IPS-NIHi11 (cell line): ENCODE measurements around the gene ACACA.

Source experiments
- DNase-seq: peaks from one replicate; pipeline ENCODE4 v3.0.0; 2012; ENCODE audit warnings: mixed read lengths, low spot score

The ACACA gene

GRCh38 chr17:37292429-37293139 lies 114.1 kb downstream of the ACACA start:
- no peak for DNase-seq

- no peak for DNase-seq
Observed at GRCh38 chr17:37291351-37291750, 115.3 kb downstream of the ACACA start.

- no peak for DNase-seq
Observed at GRCh38 chr17:37286430-37286829, 120.2 kb downstream of the ACACA start.

GRCh38 chr17:37284191-37284590 lies 122.4 kb downstream of the ACACA start:
- DNase-seq, result no peak

- DNase-seq, result no peak
Observed at GRCh38 chr17:37283414-37283961, 123.1 kb downstream of the ACACA start.

- DNase-seq, result no peak
Observed at GRCh38 chr17:37280841-37281240, 125.8 kb downstream of the ACACA start.

GRCh38 chr17:37278247-37278894 lies 128.3 kb downstream of the ACACA start:
- DNase-seq, result no peak

GRCh38 chr17:37276475-37276874 lies 130.2 kb downstream of the ACACA start:
- DNase-seq, result no peak

GRCh38 chr17:37274461-37274860 lies 132.2 kb downstream of the ACACA start:
- no peak for DNase-seq

GRCh38 chr17:37273409-37274051 lies 133.1 kb downstream of the ACACA start:
- DNase-seq, result peak; percentile 59

GRCh38 chr17:37265446-37266173 lies 141.0 kb downstream of the ACACA start:
- DNase-seq, result no peak

- DNase-seq, result no peak
Observed at GRCh38 chr17:37261286-37261685, 145.3 kb downstream of the ACACA start.

- DNase-seq, result no peak
Observed at GRCh38 chr17:37259030-37259735, 147.5 kb downstream of the ACACA start.

GRCh38 chr17:37256627-37257026 lies 150.0 kb downstream of the ACACA start:
- no peak for DNase-seq

GRCh38 chr17:37255432-37255831 lies 151.2 kb downstream of the ACACA start:
- no peak for DNase-seq

- no peak for DNase-seq
Observed at GRCh38 chr17:37247825-37248224, 158.8 kb downstream of the ACACA start.

GRCh38 chr17:37246085-37246484 lies 160.6 kb downstream of the ACACA start:
- DNase-seq, result no peak

- no peak for DNase-seq
Observed at GRCh38 chr17:37240381-37240780, 166.3 kb downstream of the ACACA start.

GRCh38 chr17:37239690-37240334 lies 166.8 kb downstream of the ACACA start:
- peak; percentile 21 for DNase-seq

GRCh38 chr17:37234106-37234505 lies 172.5 kb downstream of the ACACA start:
- DNase-seq, result no peak

GRCh38 chr17:37233036-37233435 lies 173.6 kb downstream of the ACACA start:
- DNase-seq, result no peak
